Mucosa of descending colon (tissue), 3 donors: ENCODE data around the gene CDH4. TPM values are rescaled to one million over a fixed set of nuclear protein-coding genes. Genes with fewer than 3 reads are reported as not detected.

Source experiments
- ATAC-seq: fragments of 200-7000 bp; cut with Tn5 transposase; one replicate; pipeline ENCODE4 v1.9.1; 2020; ENCODE audit warnings: mild to moderate bottlenecking, moderate library complexity
- DNase-seq, 3 donors: peaks; one replicate each; pipeline ENCODE4 v3.0.0-alpha.2; 2020
- H3K36me3 ChIP-seq: fragments of 200-600 bp; one replicate; pipeline ENCODE4 v1.8.0; 2021; ENCODE audit warnings: low read depth, mild to moderate bottlenecking
- H3K4me1 ChIP-seq: fragments of 200-600 bp; one replicate; pipeline ENCODE4 v1.8.0; 2021; ENCODE audit warnings: low read depth, mild to moderate bottlenecking
- H3K4me3 ChIP-seq: fragments of 200-600 bp; one replicate; pipeline ENCODE4 v1.8.0; 2021; ENCODE audit warnings: mild to moderate bottlenecking
- H3K9me3 ChIP-seq: fragments of 200-600 bp; one replicate; pipeline ENCODE4 v1.8.0; 2021; ENCODE audit warnings: mild to moderate bottlenecking
- CTCF ChIP-seq: fragments of 200-600 bp; IDR thresholded peaks from one replicate; pipeline ENCODE4 v1.8.0; 2022; ENCODE audit warnings: antibody characterized with exemption, mild to moderate bottlenecking
- intact Hi-C, 2 donors: fragments of 100-400 bp; cut with DNase I in 1 of 2; cut with micrococcal nuclease in 1 of 2; formaldehyde crosslinking; loops; one replicate each; pipeline versions ENCODE4 v1.11.0 to v1.11.1; 2022; cut with DNase I, micrococcal nuclease
- total RNA-seq, 3 donors: library from RNA; stranded (reverse); fragmentation: NEBNext Ultra II Directional in 2 of 3; extraction: Animal tissue kit (Norgen Biotek cat#: 25700) in 2 of 3; gene quantifications; one replicate each; pipeline versions ENCODE4 v1.2.1 to v1.2.4, GENCODE V29; 2021 to 2023
- donor health status: DM: no; HTN: no; CAD: no; lungs with moderate emphysema.
- donor health status: DM: no; HTN: no; CAD: no.
- donor health status: DM: no; HTN: yes; CAD: no.

The CDH4 gene
- total RNA-seq, 3 donors from 2014 or later, result 0.16 TPM; not detected in 2

- DNase-seq, result no peak
- Histone ChIP-seq H3K4me3 (no peak overlapping the region), H3K4me1 (no peaks in the 10 kb centered on the region), H3K9me3 (no peaks in the 10 kb centered on the region), H3K36me3 (no peaks in the 10 kb centered on the region)
- no peak for TF ChIP-seq CTCF
- intact Hi-C loops, result no loop called here
- ATAC-seq, result no peak
Measured at GRCh38 chr20:61613917-61614705, 362.1 kb downstream of the CDH4 start.

- intact Hi-C loops, result no loop called here
- ATAC-seq (no peak), DNase-seq (no peak)
- Histone ChIP-seq H3K4me3 (no peak overlapping the region), H3K4me1 (no peaks in the 10 kb centered on the region), H3K36me3 (no peaks in the 10 kb centered on the region), H3K9me3 (no peaks in the 10 kb centered on the region)
- no peak for TF ChIP-seq CTCF
Measured at GRCh38 chr20:61614706-61615100, 362.6 kb downstream of the CDH4 start.

GRCh38 chr20:61615806-61616205, 363.7 kb downstream of the CDH4 start:
- Histone ChIP-seq H3K4me1 (no peaks in the 10 kb centered on the region), H3K4me3 (no peak overlapping the region), H3K9me3 (no peaks in the 10 kb centered on the region), H3K36me3 (no peaks in the 10 kb centered on the region)
- DNase-seq, result no peak
- TF ChIP-seq CTCF, result no peak
- no peak for ATAC-seq
- intact Hi-C loops, result no loop called here

- H3K36me3 ChIP-seq, result no peaks in the 10 kb centered on the region
- intact Hi-C loops, result no loop called here
Measured at GRCh38 chr20:61619751-61620150, 367.7 kb downstream of the CDH4 start.

GRCh38 chr20:61620174-61620573, 368.1 kb downstream of the CDH4 start:
- H3K4me1 ChIP-seq, result no peaks in the 10 kb centered on the region
- no peak for TF ChIP-seq CTCF
- DNase-seq (no peak), ATAC-seq (no peak)
- no peaks in the 10 kb centered on the region for H3K9me3 ChIP-seq
- no peaks in the 10 kb centered on the region for H3K36me3 ChIP-seq
- no peak overlapping the region for H3K4me3 ChIP-seq
- intact Hi-C loops, result no loop called here

More at GRCh38 chr20:61619751-61620150, 367.7 kb downstream of the CDH4 start:
- DNase-seq (no peak), ATAC-seq (no peak)
- no peaks in the 10 kb centered on the region for H3K9me3 ChIP-seq
- no peak for TF ChIP-seq CTCF
- H3K4me1 ChIP-seq, result no peaks in the 10 kb centered on the region
- no peak overlapping the region for H3K4me3 ChIP-seq
